H9 (cell line): Measurements from ENCODE around the gene DHDDS. TPM values are rescaled to one million over a fixed set of nuclear protein-coding genes. Genes with fewer than 3 reads are reported as not detected.

Experiments used
- DNase-seq: peaks from one replicate; pipeline ENCODE4 v3.0.0-alpha.2; 2017
- H2AFZ ChIP-seq: one replicate; pipeline ENCODE4 v1.6.1; 2013; ENCODE audit warnings: mild to moderate bottlenecking, low read length, control low read depth, moderate library complexity
- H2AK5ac ChIP-seq: 2 replicates; pipeline ENCODE4 v1.6.1; 2013; ENCODE audit warnings: low read length, control low read depth, mixed read lengths; ENCODE audit not compliant: insufficient read length
- H2BK120ac ChIP-seq: one replicate; pipeline ENCODE4 v1.6.1; 2013; ENCODE audit warnings: low read depth, mild to moderate bottlenecking, low read length, control low read depth, inconsistent platforms; ENCODE audit not compliant: poor library complexity, severe bottlenecking
- H2BK12ac ChIP-seq: 2 replicates; pipeline ENCODE4 v1.6.1; 2013; ENCODE audit warnings: low read length, control low read depth, mixed read lengths, low read depth; ENCODE audit not compliant: insufficient read length
- H2BK15ac ChIP-seq: 2 replicates; pipeline ENCODE4 v1.6.1; 2013; ENCODE audit warnings: low read depth, low read length, control low read depth
- H2BK20ac ChIP-seq: one replicate; pipeline ENCODE4 v1.6.1; 2013; ENCODE audit warnings: low read depth, mild to moderate bottlenecking, low read length, control low read depth, inconsistent platforms; ENCODE audit not compliant: poor library complexity, severe bottlenecking
- H2BK5ac ChIP-seq: 2 replicates; pipeline ENCODE4 v1.6.1; 2013; ENCODE audit warnings: low read length, control low read depth, mixed read lengths; ENCODE audit not compliant: insufficient read length
- H3K14ac ChIP-seq: 2 replicates; pipeline ENCODE4 v1.6.1; 2013; ENCODE audit warnings: low read length, control low read depth; ENCODE audit not compliant: insufficient read depth
- H3K18ac ChIP-seq: 2 replicates; pipeline ENCODE4 v1.6.1; 2013; ENCODE audit warnings: low read depth, mild to moderate bottlenecking, mixed read lengths, low read length, control low read depth; ENCODE audit not compliant: insufficient read length
- H3K23ac ChIP-seq: 2 replicates; pipeline ENCODE4 v1.6.1; 2013; ENCODE audit warnings: low read length, control low read depth, mixed read lengths, low read depth; ENCODE audit not compliant: insufficient read length
- H3K23me2 ChIP-seq: 2 replicates; pipeline ENCODE4 v1.6.1; 2013; ENCODE audit warnings: low read depth, mild to moderate bottlenecking, mixed read lengths, low read length, control low read depth; ENCODE audit not compliant: insufficient read length, poor library complexity, severe bottlenecking
- H3K27ac ChIP-seq: 2 replicates; pipeline ENCODE4 v1.5.1; 2013; ENCODE audit warnings: low read length, control low read depth, mixed read lengths, low read depth; ENCODE audit not compliant: insufficient read length
- H3K27me3 ChIP-seq: 2 replicates; pipeline ENCODE4 v1.6.1; 2013; ENCODE audit warnings: low read length, control low read depth, inconsistent platforms; ENCODE audit not compliant: insufficient read depth
- H3K4ac ChIP-seq: 2 replicates; pipeline ENCODE4 v1.6.1; 2013; ENCODE audit warnings: low read depth, mild to moderate bottlenecking, control low read depth, inconsistent platforms, low read length, moderate library complexity
- H3K4me1 ChIP-seq: 2 replicates; pipeline ENCODE4 v1.6.1; 2013; ENCODE audit warnings: low read length, control low read depth, inconsistent platforms; ENCODE audit not compliant: insufficient read depth
- H3K4me2 ChIP-seq: 2 replicates; pipeline ENCODE4 v1.6.1; 2013; ENCODE audit warnings: low read length, control low read depth, mixed read lengths; ENCODE audit not compliant: insufficient read length, insufficient read depth
- H3K56ac ChIP-seq: 2 replicates; pipeline ENCODE4 v1.6.1; 2013; ENCODE audit warnings: low read depth, mild to moderate bottlenecking, mixed read lengths, low read length, control low read depth; ENCODE audit not compliant: insufficient read length
- H3K79me1 ChIP-seq: 2 replicates; pipeline ENCODE4 v1.6.1; 2013; ENCODE audit warnings: low read depth, mild to moderate bottlenecking, moderate library complexity, low read length, control low read depth, inconsistent platforms; ENCODE audit not compliant: insufficient read depth, poor library complexity, severe bottlenecking
- H3K79me2 ChIP-seq: 2 replicates; pipeline ENCODE4 v1.6.1; 2013; ENCODE audit warnings: low read length, control low read depth, inconsistent platforms; ENCODE audit not compliant: insufficient read depth
- H3K9ac ChIP-seq: 2 replicates; pipeline ENCODE4 v1.6.1; 2013; ENCODE audit warnings: low read length, control low read depth, mixed read lengths; ENCODE audit not compliant: insufficient read length; ENCODE audit errors: extremely low read depth
- H3K9me3 ChIP-seq: one replicate; pipeline ENCODE4 v1.6.1; 2013; ENCODE audit warnings: low read depth, low read length, inconsistent platforms; ENCODE audit not compliant: control insufficient read depth
- H3T11ph ChIP-seq: one replicate; pipeline ENCODE4 v1.6.1; 2013; ENCODE audit warnings: mild to moderate bottlenecking, low read length, control low read depth, inconsistent platforms
- H4K20me1 ChIP-seq: one replicate; pipeline ENCODE4 v1.6.1; 2013; ENCODE audit not compliant: control insufficient read depth, insufficient read length, insufficient read depth
- H4K5ac ChIP-seq: 2 replicates; pipeline ENCODE4 v1.6.1; 2013; ENCODE audit warnings: low read depth, mild to moderate bottlenecking, mixed read lengths, low read length, control low read depth; ENCODE audit not compliant: insufficient read length
- H4K8ac ChIP-seq: replicated peaks from 2 replicates; pipeline ENCODE4 v1.6.1; 2013; ENCODE audit warnings: low read length, control low read depth, mixed read lengths, low read depth; ENCODE audit not compliant: insufficient read length
- H4K91ac ChIP-seq: 2 replicates; pipeline ENCODE4 v1.6.1; 2013; ENCODE audit warnings: low read depth, mild to moderate bottlenecking, moderate library complexity, mixed read lengths, low read length, control low read depth; ENCODE audit not compliant: insufficient read length
- H3K27ac Mint-ChIP-seq, 3 experiments: 2 replicates in 2 of 3; 3 replicates in 1 of 3; pipeline ENCODE4 v1.8.0; 2020 to 2021; ENCODE audit warnings: mixed read lengths in 3 of 3, mild to moderate bottlenecking in 1 of 3, moderate library complexity in 1 of 3
- H3K27me3 Mint-ChIP-seq: 2 replicates; pipeline ENCODE4 v1.8.0; 2021; ENCODE audit warnings: low read depth, mild to moderate bottlenecking, moderate library complexity, mixed read lengths
- H3K36me3 Mint-ChIP-seq, 3 experiments: 2 replicates in 2 of 3; 3 replicates in 1 of 3; pipeline ENCODE4 v1.8.0; 2020 to 2021; ENCODE audit warnings: low read depth in 3 of 3, mixed read lengths in 3 of 3; ENCODE audit not compliant: insufficient read depth in 1 of 3
- H3K4me1 Mint-ChIP-seq, 2 experiments: 2 replicates each; pipeline ENCODE4 v1.8.0; 2020; ENCODE audit warnings: mixed read lengths in 2 of 2
- H3K4me3 Mint-ChIP-seq, 2 experiments: 2 replicates in 1 of 2; 3 replicates in 1 of 2; pipeline ENCODE4 v1.8.0; 2020 to 2021; ENCODE audit warnings: mild to moderate bottlenecking in 2 of 2, mixed read lengths in 2 of 2, moderate library complexity in 1 of 2
- H3K9me3 Mint-ChIP-seq, 2 experiments: 2 replicates in 1 of 2; 3 replicates in 1 of 2; pipeline ENCODE4 v1.8.0; 2020; ENCODE audit warnings: mild to moderate bottlenecking in 2 of 2, mixed read lengths in 2 of 2, moderate library complexity in 1 of 2
- CTCF ChIP-seq: fragments of 200-600 bp; sonication (generic); conservative IDR thresholded peaks from 3 replicates; pipeline ENCODE4 v1.8.0; 2021; ENCODE audit warnings: antibody characterized with exemption, mild to moderate bottlenecking
- WGBS: extraction: QIAGEN DNeasy Blood & Tissue Kit; methylation state at CpG from one replicate; pipeline ENCODE4 v1.1.7; 2013; ENCODE audit warnings: missing lambda C conversion rate, low lambda C conversion rate, mixed read lengths; ENCODE audit not compliant: insufficient read length; ENCODE audit errors: extremely low coverage; 5-methylcytosine and 5-hydroxymethylcytosine counted together
- total RNA-seq: library from RNA; stranded (reverse); gene quantifications from 2 replicates; pipeline ENCODE4 v1.2.1, GENCODE V29; 2021

The DHDDS gene
- total RNA-seq, 1 experiment from 2014 or later = 61.2 TPM

- H2BK12ac ChIP-seq = peak within 1 kb of the TSS; percentile 89
- peak within 1 kb of the TSS; percentile 86 for H4K5ac ChIP-seq
- H3K9ac ChIP-seq = peak within 1 kb of the TSS; percentile 98
- Mint-ChIP-seq H3K36me3 (peaks cover 41 to 51% (median 50%) of the 10 kb centered on the region in 3 experiments), H3K9me3 (no peaks in the 10 kb centered on the region; a peak in 1 of 5 replicates), H3K27me3 (peaks cover 2% of the 10 kb centered on the region; the same call in 1 of the 2 replicates), H3K4me3 (peak within 1 kb of the TSS; percentile 99), H3K27ac (peak within 1 kb of the TSS; percentile 97 to 100 (median 98)), H3K4me1 (peaks cover 47% of the 10 kb centered on the region in 2 experiments)
- peak within 1 kb of the TSS; percentile 82; the same call in 1 of the 2 replicates for H2BK15ac ChIP-seq
- peak within 1 kb of the TSS; percentile 88 for H3K14ac ChIP-seq
- peak within 1 kb of the TSS; percentile 94 for H4K91ac ChIP-seq
- no peaks in the 10 kb centered on the region for H3K9me3 ChIP-seq
- no peaks in the 10 kb centered on the region for H3K27me3 ChIP-seq
- peaks cover 8% of the 10 kb centered on the region for H3K4me1 ChIP-seq
- H3K4ac ChIP-seq = peak within 1 kb of the TSS; percentile 42; the same call in 1 of the 2 replicates
- no CpG with 5 or more reads among the region's 70 CpGs for WGBS
- no peak within 1 kb of the TSS for H3K56ac ChIP-seq
- peak within 1 kb of the TSS; percentile 47 for H3K18ac ChIP-seq
- peak within 1 kb of the TSS; percentile 90 for H3K27ac ChIP-seq
- H2BK120ac ChIP-seq = no peak within 1 kb of the TSS
- peaks cover 22% of the 10 kb centered on the region; the same call in 1 of the 2 replicates for H3K79me2 ChIP-seq
- H3T11ph ChIP-seq = no peak within 1 kb of the TSS
- no peak within 1 kb of the TSS for H4K8ac ChIP-seq
- H2BK5ac ChIP-seq = peak within 1 kb of the TSS; percentile 80
- no peak for DNase-seq
- H3K4me2 ChIP-seq = peak within 1 kb of the TSS; percentile 89
- TF ChIP-seq CTCF = no peak
- peaks cover 43% of the 10 kb centered on the region for H3K23me2 ChIP-seq
- H2AFZ ChIP-seq = no peak within 1 kb of the TSS
- H3K79me1 ChIP-seq = no peaks in the 10 kb centered on the region
- H4K20me1 ChIP-seq = no peaks in the 10 kb centered on the region
- H2AK5ac ChIP-seq = no peak within 1 kb of the TSS
- H3K23ac ChIP-seq = no peak within 1 kb of the TSS
- no peak within 1 kb of the TSS for H2BK20ac ChIP-seq
Observed at GRCh38 chr1:26410706-26411623, 21.2 kb upstream of the DHDDS start, which contains the start of gene LIN28A. Gene LIN28A (plus strand): TSS chr1:26410817. CDS start chr1:26410892, 75 bp downstream.
